GM20000 (cell line): ENCODE results near the gene FOCAD.

Experiments used
- DNase-seq: peaks from one replicate; pipeline ENCODE4 v3.0.0; 2012; ENCODE audit warnings: low spot score
- TF ChIP-seq, protein P1 (sequence below): IDR thresholded peaks from 2 replicates; pipeline ENCODE4 v1.5.1; 2012; ENCODE audit warnings: mild to moderate bottlenecking, control low read depth; ENCODE audit errors: extremely low read depth, missing control alignments

FOCAD gene

GRCh38 chr9:20714442-20715415, 30.7 kb downstream of the FOCAD start:
- no peak for DNase-seq
- TF ChIP-seq, protein P1, sequence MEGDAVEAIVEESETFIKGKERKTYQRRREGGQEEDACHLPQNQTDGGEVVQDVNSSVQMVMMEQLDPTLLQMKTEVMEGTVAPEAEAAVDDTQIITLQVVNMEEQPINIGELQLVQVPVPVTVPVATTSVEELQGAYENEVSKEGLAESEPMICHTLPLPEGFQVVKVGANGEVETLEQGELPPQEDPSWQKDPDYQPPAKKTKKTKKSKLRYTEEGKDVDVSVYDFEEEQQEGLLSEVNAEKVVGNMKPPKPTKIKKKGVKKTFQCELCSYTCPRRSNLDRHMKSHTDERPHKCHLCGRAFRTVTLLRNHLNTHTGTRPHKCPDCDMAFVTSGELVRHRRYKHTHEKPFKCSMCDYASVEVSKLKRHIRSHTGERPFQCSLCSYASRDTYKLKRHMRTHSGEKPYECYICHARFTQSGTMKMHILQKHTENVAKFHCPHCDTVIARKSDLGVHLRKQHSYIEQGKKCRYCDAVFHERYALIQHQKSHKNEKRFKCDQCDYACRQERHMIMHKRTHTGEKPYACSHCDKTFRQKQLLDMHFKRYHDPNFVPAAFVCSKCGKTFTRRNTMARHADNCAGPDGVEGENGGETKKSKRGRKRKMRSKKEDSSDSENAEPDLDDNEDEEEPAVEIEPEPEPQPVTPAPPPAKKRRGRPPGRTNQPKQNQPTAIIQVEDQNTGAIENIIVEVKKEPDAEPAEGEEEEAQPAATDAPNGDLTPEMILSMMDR, result no peak

- DNase-seq, result no peak
- TF ChIP-seq, protein P1, result no peak
Observed at GRCh38 chr9:20722221-20722620, 38.2 kb downstream of the FOCAD start.

- TF ChIP-seq, protein P1, result no peak
- no peak for DNase-seq
Observed at GRCh38 chr9:20725675-20726074, 41.6 kb downstream of the FOCAD start.

GRCh38 chr9:20726144-20726543, 42.1 kb downstream of the FOCAD start:
- TF ChIP-seq, protein P1, result no peak
- no peak for DNase-seq

- TF ChIP-seq, protein P1, result no peak
- DNase-seq, result no peak
Observed at GRCh38 chr9:20728493-20729220, 44.6 kb downstream of the FOCAD start.

DNA sequence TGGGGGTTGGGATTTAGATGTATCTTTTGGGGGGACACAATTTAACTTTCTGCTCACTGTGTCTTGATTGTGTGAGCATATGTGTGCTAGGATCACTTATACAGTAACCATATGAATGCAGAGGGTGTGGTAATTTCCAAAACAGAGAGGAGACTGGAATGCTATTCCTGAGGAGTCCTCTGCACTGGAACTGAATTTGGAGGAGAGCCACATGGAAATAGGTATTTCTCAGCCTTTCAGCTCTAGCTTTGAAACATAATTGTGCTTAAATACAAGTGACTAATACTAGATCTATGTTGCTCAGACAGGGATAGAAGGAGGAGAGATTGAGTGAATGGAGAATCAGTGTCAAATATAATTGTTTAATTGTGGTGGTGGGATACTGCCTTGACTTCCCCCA, 45.5 kb downstream of the FOCAD start:
- DNase-seq, result no peak
- TF ChIP-seq, protein P1, result no peak

DNA sequence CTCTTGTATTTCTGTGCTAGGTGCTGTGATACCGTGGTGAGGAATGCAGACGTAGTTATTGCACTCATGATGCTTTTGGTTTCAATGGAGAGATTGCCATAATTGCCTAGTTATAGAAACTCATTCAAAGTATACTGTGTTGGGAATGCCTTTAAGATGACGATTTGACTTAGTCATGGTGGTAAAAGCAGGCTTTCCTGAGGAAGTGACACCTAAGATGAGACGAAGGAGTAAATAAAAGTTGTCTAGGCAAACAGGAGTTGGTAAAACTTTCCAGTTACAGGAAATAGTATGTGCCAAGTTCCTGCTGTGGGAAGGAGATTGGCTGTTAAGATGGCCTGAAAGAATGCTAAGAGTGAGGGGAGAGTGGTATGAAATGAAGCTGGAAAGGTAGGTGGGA, 48.1 kb downstream of the FOCAD start:
- no peak for DNase-seq
- TF ChIP-seq, protein P1, result no peak
